ENCODE measurements around the gene CAP2.
"Not testable (repeated sequence)": the region's sequence is repeated elsewhere in the genome, so short reads cannot be mapped to it uniquely, and the experiment has no call there.

Gene CAP2

GRCh38 chr6:17405181-17405943, 12.0 kb downstream of the CAP2 start:
- DNase-seq, result not testable (repeated sequence)

GRCh38 chr6:17405944-17406245, 12.5 kb downstream of the CAP2 start:
- no peak for DNase-seq

DNA sequence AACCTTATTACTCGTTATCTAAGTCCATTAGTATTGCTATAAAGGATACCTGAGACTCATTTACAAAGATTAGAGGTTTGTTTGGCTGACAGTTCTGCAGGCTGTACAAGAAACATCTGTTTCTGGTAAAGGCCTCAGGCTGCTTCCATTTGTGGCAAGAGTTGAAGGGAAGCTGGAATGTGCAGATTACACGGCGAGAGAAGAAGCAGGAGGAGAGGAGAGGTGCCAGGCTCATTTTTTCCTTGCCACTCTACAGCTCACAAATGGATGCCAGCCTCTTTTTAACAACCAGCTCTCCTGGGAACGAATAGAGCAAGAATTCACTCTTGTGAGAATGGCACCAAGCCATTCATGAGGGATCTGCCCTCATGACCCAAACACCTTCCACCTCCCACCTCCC, 14.7 kb downstream of the CAP2 start:
- DNase-seq, result no peak

DNA sequence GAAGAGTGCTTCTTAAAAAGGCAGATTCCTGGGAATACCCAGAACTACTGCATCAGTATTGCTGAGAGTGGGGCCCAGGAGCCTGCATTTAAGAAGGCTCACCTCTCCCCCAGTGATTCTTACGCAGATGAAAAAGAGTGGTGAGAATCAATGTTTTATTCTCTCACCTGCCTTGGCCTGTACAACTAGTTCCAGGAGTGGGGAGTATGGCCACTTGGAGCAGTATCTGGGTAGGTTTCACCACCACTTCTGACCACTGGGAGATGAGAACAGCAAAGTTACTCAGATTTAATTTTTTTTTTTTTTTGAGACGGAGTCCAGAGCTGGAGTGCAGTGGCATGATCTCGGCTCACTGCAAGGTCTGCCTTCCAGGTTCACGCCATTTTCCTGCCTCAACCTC, 16.9 kb downstream of the CAP2 start:
- no peak for DNase-seq

DNA sequence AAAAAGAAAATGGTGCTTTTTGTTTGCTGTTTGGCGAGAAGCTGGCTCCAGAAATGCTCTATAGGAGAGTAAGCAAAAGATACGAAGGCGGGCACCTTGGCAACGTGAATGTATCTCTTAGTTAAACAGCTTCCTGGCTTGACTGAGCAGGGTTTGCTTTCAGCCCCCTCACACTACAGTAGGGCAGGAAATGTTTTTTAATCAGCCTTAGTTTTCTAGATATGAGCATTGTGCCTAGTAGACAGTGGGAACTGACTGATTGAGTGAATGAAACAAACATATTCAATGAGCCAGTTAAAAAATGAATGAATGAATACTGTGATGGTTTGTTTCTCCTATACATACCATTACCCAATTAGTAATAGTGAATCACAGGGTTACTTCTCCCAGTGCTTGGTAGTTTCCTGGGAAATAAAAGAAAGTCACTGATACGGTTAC, 19.9 kb downstream of the CAP2 start:
- DNase-seq, result peak; percentile 21 to 24

GRCh38 chr6:17414395-17414794, 21.0 kb downstream of the CAP2 start:
- not testable (repeated sequence) for DNase-seq

DNA sequence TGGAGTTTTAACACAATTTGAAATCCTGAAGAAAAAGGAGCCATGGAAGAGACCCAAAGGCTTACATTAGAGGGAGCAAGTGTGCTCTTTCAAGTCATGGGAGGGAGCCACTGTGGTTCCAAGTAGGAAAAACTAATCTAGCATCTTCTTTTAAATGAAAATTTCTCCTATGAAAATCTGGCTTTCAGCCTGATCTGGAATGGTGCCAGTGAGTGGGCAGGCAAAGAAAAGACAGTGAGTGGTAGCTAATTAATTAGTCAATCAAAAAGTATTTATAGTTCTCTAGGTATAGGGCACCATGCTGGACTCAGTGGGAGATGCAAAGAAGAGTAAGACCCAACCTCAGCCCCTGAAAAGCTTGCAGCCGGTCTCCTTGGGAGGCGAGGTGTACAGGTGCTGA, 21.9 kb downstream of the CAP2 start:
- no peak for DNase-seq

- no peak for DNase-seq
Measured at GRCh38 chr6:17416806-17417205, 23.4 kb downstream of the CAP2 start.

GRCh38 chr6:17417817-17418216, 24.4 kb downstream of the CAP2 start:
- DNase-seq, result no peak

DNA sequence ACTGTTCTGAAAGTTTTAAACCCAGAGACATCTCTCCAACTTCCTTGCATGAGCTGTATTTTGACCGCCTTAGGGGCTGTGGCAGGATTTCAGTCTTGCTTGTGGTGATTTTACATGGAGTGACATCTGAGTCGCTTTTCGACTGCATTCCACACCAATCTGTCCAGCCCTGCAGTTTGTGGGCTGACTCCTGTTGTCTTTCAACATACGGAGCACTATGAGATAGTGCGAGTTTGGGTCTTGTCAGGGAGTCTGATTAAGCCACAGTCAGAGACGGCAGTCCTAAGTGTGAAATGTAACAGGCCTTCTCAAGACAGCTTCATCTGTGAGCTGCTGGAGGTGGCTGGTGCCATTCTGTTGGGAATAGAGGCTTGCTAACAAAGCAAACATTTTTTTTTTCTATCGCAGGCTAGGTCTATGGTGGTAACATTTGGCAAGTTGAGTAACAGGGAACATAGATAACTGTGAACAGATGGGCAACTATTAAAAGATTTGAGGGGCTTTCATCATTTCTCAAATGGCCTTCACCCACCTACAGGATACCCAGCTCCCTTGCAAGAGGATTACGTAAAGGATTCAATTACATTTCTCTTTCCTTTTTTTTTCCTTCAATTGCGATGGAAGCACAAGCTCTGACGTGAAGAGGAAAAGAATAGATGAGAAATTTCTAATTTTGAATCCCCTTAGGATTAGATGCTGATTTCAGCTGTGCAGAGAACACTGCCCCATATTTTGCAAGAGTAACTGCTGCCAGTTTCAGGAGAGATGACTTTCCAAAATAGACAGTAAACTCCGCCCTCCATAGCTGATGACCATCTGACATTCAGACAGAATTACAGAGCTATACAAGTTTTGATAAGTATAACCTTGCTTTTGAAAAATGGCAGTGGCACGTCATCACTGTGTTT, 25.1 kb downstream of the CAP2 start:
- DNase-seq, result no peak

GRCh38 chr6:17419189-17419575, 25.8 kb downstream of the CAP2 start:
- DNase-seq, result no peak

- no peak for DNase-seq
Measured at GRCh38 chr6:17420368-17420767, 27.0 kb downstream of the CAP2 start.

DNA sequence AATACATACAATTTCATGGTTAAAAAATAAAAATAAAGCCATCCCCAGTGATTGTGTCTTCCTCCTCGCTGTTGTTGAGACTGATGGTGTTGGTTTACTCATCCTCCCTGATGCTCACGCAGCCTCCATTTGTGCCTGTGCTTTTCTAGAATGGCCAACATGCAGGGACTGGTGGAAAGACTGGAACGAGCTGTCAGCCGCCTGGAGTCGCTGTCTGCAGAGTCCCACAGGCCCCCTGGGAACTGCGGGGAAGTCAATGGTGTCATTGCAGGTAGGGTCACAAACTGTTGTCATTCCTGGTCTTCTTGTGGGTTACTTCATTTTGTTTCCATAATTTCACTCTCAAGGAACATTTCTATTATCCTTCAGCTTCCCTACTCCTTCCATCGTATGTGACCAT, 28.0 kb downstream of the CAP2 start:
- DNase-seq, result no peak

- no peak for DNase-seq
Measured at GRCh38 chr6:17423026-17423425, 29.6 kb downstream of the CAP2 start.

- DNase-seq, result no peak
Measured at GRCh38 chr6:17427062-17427461, 33.7 kb downstream of the CAP2 start.

DNA sequence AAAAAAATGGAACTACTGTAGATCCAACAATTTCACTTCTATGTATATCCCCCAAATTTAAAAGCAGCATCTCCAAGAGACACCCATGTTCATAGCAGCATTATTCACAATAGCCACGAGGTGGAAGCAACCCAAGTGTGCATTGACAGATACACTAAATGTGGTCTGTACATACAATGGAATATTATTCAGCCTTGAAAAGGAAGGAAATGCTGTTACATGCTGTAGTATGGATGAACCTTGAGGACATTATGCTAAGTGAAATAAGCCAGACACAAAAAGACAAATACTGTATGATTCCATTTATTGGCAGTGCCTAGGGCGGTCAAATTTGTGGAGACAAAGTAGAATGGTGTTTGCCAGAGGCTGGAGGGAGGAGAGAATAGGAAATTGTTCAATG, 34.2 kb downstream of the CAP2 start:
- no peak for DNase-seq

GRCh38 chr6:17428595-17429120, 35.3 kb downstream of the CAP2 start:
- DNase-seq, result not testable (repeated sequence)

- DNase-seq, result peak in 1 of 2 experiments; percentile 28
Measured at GRCh38 chr6:17429383-17430061, 36.1 kb downstream of the CAP2 start.

DNA sequence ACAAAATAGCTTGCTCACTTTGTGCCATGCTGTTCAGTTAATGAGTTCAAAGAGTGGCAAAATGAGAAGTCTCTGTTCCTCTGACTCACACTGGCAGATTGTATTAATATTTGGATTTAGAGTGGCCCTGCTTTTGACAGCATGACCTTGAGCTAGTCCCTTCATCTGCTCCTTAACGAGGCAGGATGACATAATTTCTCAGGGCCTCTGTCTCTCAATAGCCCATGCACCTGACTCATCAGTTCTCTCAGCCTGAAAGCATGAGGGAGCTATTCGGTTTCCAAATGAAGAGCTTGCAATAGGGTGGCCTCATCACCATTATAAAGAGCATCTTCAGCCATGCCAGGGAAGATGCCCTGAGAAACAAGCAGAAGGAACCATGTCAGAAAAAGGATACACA, 38.2 kb downstream of the CAP2 start:
- peak in 1 of 2 experiments; percentile 4 for DNase-seq

GRCh38 chr6:17432356-17432755, 39.0 kb downstream of the CAP2 start:
- DNase-seq, result no peak

- no peak for DNase-seq
Measured at GRCh38 chr6:17439243-17439993, 46.0 kb downstream of the CAP2 start.

GRCh38 chr6:17440811-17441210, 47.4 kb downstream of the CAP2 start:
- not testable (repeated sequence) for DNase-seq

DNA sequence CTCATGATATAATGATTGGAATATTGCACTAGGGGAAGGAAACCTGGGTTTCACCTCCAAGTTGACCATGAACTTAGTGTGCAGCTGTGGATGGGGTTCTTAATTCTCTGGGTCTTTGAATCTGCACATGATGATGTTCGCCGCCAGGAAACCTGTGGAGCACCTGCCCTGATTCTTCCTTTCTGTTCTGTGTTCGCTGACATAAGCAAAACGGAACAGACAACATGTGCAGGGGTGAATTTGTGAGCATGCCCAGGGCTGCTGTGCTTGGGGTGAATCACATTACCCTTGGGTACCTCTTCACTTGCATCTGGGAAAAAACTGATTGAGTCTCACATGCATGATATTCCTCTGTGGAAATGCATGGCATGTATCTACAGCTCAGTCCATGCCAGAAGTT, 48.8 kb downstream of the CAP2 start:
- DNase-seq, result no peak

Data from NCI-H2081 (cell line).